Osteocyte (in vitro differentiated cells): ENCODE data around the gene BATF. TPM values are rescaled to one million over a fixed set of nuclear protein-coding genes. Genes with fewer than 3 reads are reported as not detected.

Source experiments
- DNase-seq: peaks from one replicate; pipeline ENCODE4 v3.0.0; 2021; ENCODE audit warnings: mixed read lengths; ENCODE audit not compliant: unreplicated experiment; ENCODE audit errors: extremely low spot score
- H3K27ac Mint-ChIP-seq: one replicate; pipeline ENCODE4 v1.8.0; 2021; ENCODE audit warnings: mild to moderate bottlenecking, mixed read lengths; ENCODE audit not compliant: unreplicated experiment
- H3K27me3 Mint-ChIP-seq: one replicate; pipeline ENCODE4 v1.8.0; 2021; ENCODE audit warnings: mixed read lengths; ENCODE audit not compliant: unreplicated experiment
- H3K36me3 Mint-ChIP-seq: one replicate; pipeline ENCODE4 v1.8.0; 2021; ENCODE audit warnings: mixed read lengths; ENCODE audit not compliant: unreplicated experiment
- H3K4me1 Mint-ChIP-seq: one replicate; pipeline ENCODE4 v1.8.0; 2021; ENCODE audit warnings: mixed read lengths; ENCODE audit not compliant: unreplicated experiment
- H3K4me3 Mint-ChIP-seq: one replicate; pipeline ENCODE4 v1.8.0; 2021; ENCODE audit warnings: mild to moderate bottlenecking, moderate library complexity, mixed read lengths; ENCODE audit not compliant: unreplicated experiment
- H3K9me3 Mint-ChIP-seq: one replicate; pipeline ENCODE4 v1.8.0; 2021; ENCODE audit warnings: mixed read lengths; ENCODE audit not compliant: unreplicated experiment
- CTCF ChIP-seq: fragments of 200-600 bp; sonication (generic); IDR thresholded peaks from 2 replicates; pipeline ENCODE4 v1.5.0; 2021; ENCODE audit warnings: antibody characterized with exemption, mild to moderate bottlenecking, moderate library complexity
- total RNA-seq: library from RNA; stranded (reverse); gene quantifications from 2 replicates; pipeline ENCODE4 v1.2.1, GENCODE V29; 2021

Gene BATF
- total RNA-seq, 1 donor from 2014 or later, result not detected

GRCh38 chr14:75513911-75514672 is 8.2 kb upstream of the BATF start:
- H3K36me3 Mint-ChIP-seq, result no peaks in the 10 kb centered on the region
- no peak overlapping the region for H3K4me3 Mint-ChIP-seq
- DNase-seq, result no peak
- peaks cover 4% of the 10 kb centered on the region for H3K4me1 Mint-ChIP-seq
- H3K9me3 Mint-ChIP-seq, result peaks cover 14% of the 10 kb centered on the region
- H3K27me3 Mint-ChIP-seq, result peaks cover 42% of the 10 kb centered on the region
- H3K27ac Mint-ChIP-seq, result no peak overlapping the region
- TF ChIP-seq CTCF, result no peak

- Mint-ChIP-seq H3K27me3 (peaks cover 39% of the 10 kb centered on the region), H3K27ac (peak overlapping the region; percentile 52), H3K36me3 (no peaks in the 10 kb centered on the region), H3K4me1 (peaks cover 4% of the 10 kb centered on the region), H3K4me3 (peak overlapping the region; percentile 48), H3K9me3 (peaks cover 10% of the 10 kb centered on the region)
- TF ChIP-seq CTCF, result no peak
- DNase-seq, result no peak
Observed at GRCh38 chr14:75514673-75515628, 7.3 kb upstream of the BATF start.

- DNase-seq, result no peak
- no peaks in the 10 kb centered on the region for H3K36me3 Mint-ChIP-seq
- H3K4me1 Mint-ChIP-seq, result peaks cover 4% of the 10 kb centered on the region
- peaks cover 6% of the 10 kb centered on the region for H3K9me3 Mint-ChIP-seq
- no peak overlapping the region for H3K4me3 Mint-ChIP-seq
- no peak overlapping the region for H3K27ac Mint-ChIP-seq
- TF ChIP-seq CTCF, result no peak
- H3K27me3 Mint-ChIP-seq, result peaks cover 39% of the 10 kb centered on the region
Observed at GRCh38 chr14:75515629-75515996, 6.7 kb upstream of the BATF start.

- Mint-ChIP-seq H3K4me3 (no peak overlapping the region), H3K27me3 (peaks cover 56% of the 10 kb centered on the region), H3K9me3 (no peaks in the 10 kb centered on the region), H3K36me3 (no peaks in the 10 kb centered on the region), H3K4me1 (peaks cover 4% of the 10 kb centered on the region), H3K27ac (no peak overlapping the region)
- TF ChIP-seq CTCF, result no peak
- DNase-seq, result no peak
Observed at GRCh38 chr14:75518625-75519024, 3.6 kb upstream of the BATF start.

GRCh38 chr14:75519394-75519793 is 2.9 kb upstream of the BATF start:
- H3K4me1 Mint-ChIP-seq, result peaks cover 4% of the 10 kb centered on the region
- H3K4me3 Mint-ChIP-seq, result no peak overlapping the region
- no peak for DNase-seq
- peaks cover 56% of the 10 kb centered on the region for H3K27me3 Mint-ChIP-seq
- H3K9me3 Mint-ChIP-seq, result no peaks in the 10 kb centered on the region
- no peaks in the 10 kb centered on the region for H3K36me3 Mint-ChIP-seq
- H3K27ac Mint-ChIP-seq, result no peak overlapping the region
- no peak for TF ChIP-seq CTCF
